Body of pancreas (tissue), 4 donors: Measurements from ENCODE around the gene CLEC4C. TPM values are rescaled to one million over a fixed set of nuclear protein-coding genes. Genes with fewer than 3 reads are reported as not detected.
"Not testable (repeated sequence)": the region's sequence is repeated elsewhere in the genome, so short reads cannot be mapped to it uniquely, and the experiment has no call there.

ENCODE experiments used
- ATAC-seq: fragments of 150-250 bp; one replicate; pipeline ENCODE4 v1.9.1; 2016
- DNase-seq, 4 donors: peaks; one replicate each; pipeline ENCODE4 v3.0.0-alpha.2; 2019
- H3K27ac ChIP-seq, 4 donors: fragments of 200-600 bp; sonication (generic); 1 replicate in 3 of 4; 2 replicates in 1 of 4; pipeline versions ENCODE4 v1.5.1 to v1.6.1; 2016 to 2019; ENCODE audit warnings: mild to moderate bottlenecking in 1 of 4, mixed read lengths in 1 of 4, moderate library complexity in 1 of 4
- H3K27me3 ChIP-seq, 2 donors: fragments of 200-600 bp; sonication (generic); one replicate each; pipeline ENCODE4 v1.6.0; 2016; ENCODE audit warnings: mild to moderate bottlenecking in 1 of 2
- H3K36me3 ChIP-seq, 2 donors: fragments of 200-600 bp; sonication (generic); replicated peaks in 1 of 2; 2 replicates each; pipeline ENCODE4 v1.5.1; 2016; ENCODE audit warnings: low read depth in 2 of 2; ENCODE audit not compliant: insufficient read depth in 1 of 2
- H3K4me1 ChIP-seq: fragments of 200-600 bp; sonication (generic); one replicate; pipeline ENCODE4 v1.6.0; 2016
- H3K4me3 ChIP-seq, 2 donors: fragments of 200-600 bp; sonication (generic); 1 replicate in 1 of 2; 2 replicates in 1 of 2; pipeline ENCODE4 v1.5.1; 2016 to 2019
- H3K9me3 ChIP-seq, 3 donors: fragments of 200-600 bp; sonication (generic); 1 replicate in 2 of 3; 2 replicates in 1 of 3; pipeline ENCODE4 v1.5.1; 2016
- CTCF ChIP-seq, 7 experiments: fragments of 450-650 bp in 4 of 7; fragments of 200-600 bp in 3 of 7; sonication (generic) in 3 of 7; IDR thresholded peaks; one replicate each; pipeline ENCODE4 v1.5.1; 2016 to 2019; ENCODE audit warnings: antibody characterized with exemption in 7 of 7
- POLR2A ChIP-seq, 3 donors: fragments of 450-650 bp; IDR thresholded peaks; one replicate each; pipeline ENCODE4 v1.6.1; 2016; ENCODE audit warnings: antibody characterized with exemption in 3 of 3, mild to moderate bottlenecking in 2 of 3
- WGBS, 2 donors: methylation state at CpG; one replicate each; pipeline ENCODE4 v1.1.5; 2017; 5-methylcytosine and 5-hydroxymethylcytosine counted together
- intact Hi-C: fragments of 100-400 bp; cut with DNase I; formaldehyde crosslinking; loops from one replicate; pipeline ENCODE4 v1.15.1; 2023
- total RNA-seq, 2 donors: library from RNA; depleted of rRNA; stranded (reverse); fragments of >200 nt; gene quantifications; one replicate each; pipeline ENCODE4 v1.1.0, GENCODE V29; 2016

The CLEC4C gene
- total RNA-seq, result not detected

GRCh38 chr12:7747246-7747645, at the start of gene CLEC4C:
TSS of gene CLEC4C (minus strand) at chr12:7747375. CDS start at chr12:7747348, 27 bp downstream.
- TF ChIP-seq CTCF (IDR thresholded peaks at IDR 0.05), result no peak
- no peak for TF ChIP-seq POLR2A (IDR thresholded peaks at IDR 0.05)
- H3K27ac ChIP-seq, result no peak within 1 kb of the TSS
- no peaks in the 10 kb centered on the region for H3K4me1 ChIP-seq
- no peaks in the 10 kb centered on the region for H3K36me3 ChIP-seq
- intact Hi-C loops, result no loop called here
- ATAC-seq (no peak), DNase-seq (no peak)
- H3K27me3 ChIP-seq, result no peaks in the 10 kb centered on the region
- no peaks in the 10 kb centered on the region for H3K9me3 ChIP-seq
- 66 to 70% methylated on average over 5 of the region's 5 CpGs for WGBS, 2 donors
- no peak within 1 kb of the TSS for H3K4me3 ChIP-seq

GRCh38 chr12:7793211-7793610, 46.0 kb upstream of the CLEC4C start:
- no peaks in the 10 kb centered on the region for H3K9me3 ChIP-seq
- no peaks in the 10 kb centered on the region for H3K36me3 ChIP-seq
- H3K4me1 ChIP-seq, result peaks cover 9% of the 10 kb centered on the region
- no peak overlapping the region for H3K27ac ChIP-seq
- no peak for TF ChIP-seq CTCF (IDR thresholded peaks at IDR 0.05)
- no peak for TF ChIP-seq POLR2A (IDR thresholded peaks at IDR 0.05)
- no peaks in the 10 kb centered on the region for H3K27me3 ChIP-seq
- no peak overlapping the region for H3K4me3 ChIP-seq
- DNase-seq (no peak), ATAC-seq (no peak)
- intact Hi-C loops, result no loop called here
- 59 to 66% methylated on average over 3 of the region's 3 CpGs for WGBS, 2 donors

GRCh38 chr12:7788884-7789528, 41.8 kb upstream of the CLEC4C start, which contains the start of gene NANOG:
TSS of gene NANOG (plus strand) at chr12:7789402. CDS start at chr12:7789615, 213 bp downstream.
- H3K27ac ChIP-seq, result peak within 1 kb of the TSS in 1 of 4 donors; percentile 39
- ATAC-seq, intact Hi-C loops, H3K27me3 ChIP-seq, H3K36me3 ChIP-seq, H3K9me3 ChIP-seq, DNase-seq, H3K4me3 ChIP-seq, H3K4me1 ChIP-seq: not testable (repeated sequence)
- 78 to 84% methylated on average over 13 of the region's 13 CpGs for WGBS, 2 donors

- H3K9me3 ChIP-seq, result no peaks in the 10 kb centered on the region
- intact Hi-C loops, result no loop called here
- no peaks in the 10 kb centered on the region for H3K36me3 ChIP-seq
- peaks cover 5% of the 10 kb centered on the region for H3K4me1 ChIP-seq
- H3K4me3 ChIP-seq, result no peak overlapping the region
- H3K27ac ChIP-seq, result peak overlapping the region in 1 of 4 donors; percentile 39
- no peak for ATAC-seq
- no peaks in the 10 kb centered on the region for H3K27me3 ChIP-seq
- DNase-seq, result no peak
- WGBS, 2 donors, result 11 to 22% methylated on average over 4 of the region's 4 CpGs
- TF ChIP-seq POLR2A (IDR thresholded peaks at IDR 0.05), result no peak
- TF ChIP-seq CTCF (IDR thresholded peaks at IDR 0.05), result no peak
These were observed 41.1 kb upstream of the CLEC4C start for GRCh38 chr12:7788294-7788660.

- Histone ChIP-seq H3K4me1 (peaks cover 5% of the 10 kb centered on the region), H3K27me3 (no peaks in the 10 kb centered on the region), H3K9me3 (no peaks in the 10 kb centered on the region), H3K27ac (peak overlapping the region in 1 of 4 donors; percentile 39), H3K4me3 (no peak overlapping the region), H3K36me3 (no peaks in the 10 kb centered on the region)
- peak; percentile 34 to 73 (median 64) for DNase-seq
- TF ChIP-seq CTCF (IDR thresholded peaks at IDR 0.05) (no peak), POLR2A (IDR thresholded peaks at IDR 0.05) (no peak)
- ATAC-seq, result peak; percentile 67
- intact Hi-C loops, result no loop called here
- 22 to 24% methylated on average over 13 of the region's 13 CpGs for WGBS, 2 donors
These were observed 40.6 kb upstream of the CLEC4C start for GRCh38 chr12:7787574-7788293.
